ENCODE measurements around the gene CTIF. TPM values are rescaled to one million over a fixed set of nuclear protein-coding genes. Genes with fewer than 3 reads are reported as not detected.

Gene CTIF
- total RNA-seq, 3 donors from 2014 or later = 4.3 to 5.3 (median 4.6) TPM

GRCh38 chr18:48688961-48689360 is 150.1 kb downstream of the CTIF start:
- Mint-ChIP-seq H3K36me3 (ENCODE audit: insufficient read depth) (no peaks in the 10 kb centered on the region), H3K4me3 (no peak overlapping the region), H3K27me3 (ENCODE audit: low read depth) (peaks cover 3% of the 10 kb centered on the region), H3K9me3 (no peaks in the 10 kb centered on the region), H3K4me1 (ENCODE audit: low read depth) (no peaks in the 10 kb centered on the region)
- no peak for DNase-seq
- no peak for ATAC-seq

- Mint-ChIP-seq H3K4me3 (no peak overlapping the region), H3K9me3 (no peaks in the 10 kb centered on the region), H3K36me3 (ENCODE audit: insufficient read depth) (no peaks in the 10 kb centered on the region), H3K4me1 (ENCODE audit: low read depth) (no peaks in the 10 kb centered on the region), H3K27me3 (ENCODE audit: low read depth) (peaks cover 3% of the 10 kb centered on the region)
- DNase-seq (no peak), ATAC-seq (no peak)
Measured at GRCh38 chr18:48689548-48689947, 150.7 kb downstream of the CTIF start.

- Mint-ChIP-seq H3K4me3 (no peak overlapping the region), H3K27me3 (ENCODE audit: low read depth) (peaks cover 3% of the 10 kb centered on the region), H3K9me3 (no peaks in the 10 kb centered on the region), H3K4me1 (ENCODE audit: low read depth) (no peaks in the 10 kb centered on the region), H3K36me3 (ENCODE audit: insufficient read depth) (no peaks in the 10 kb centered on the region)
- ATAC-seq (no peak), DNase-seq (no peak)
Measured at GRCh38 chr18:48690494-48690893, 151.7 kb downstream of the CTIF start.

- Mint-ChIP-seq H3K9me3 (no peaks in the 10 kb centered on the region), H3K27me3 (ENCODE audit: low read depth) (no peaks in the 10 kb centered on the region), H3K4me1 (ENCODE audit: low read depth) (no peaks in the 10 kb centered on the region), H3K4me3 (no peak overlapping the region), H3K36me3 (ENCODE audit: insufficient read depth) (no peaks in the 10 kb centered on the region)
- ATAC-seq (no peak), DNase-seq (no peak)
Measured at GRCh38 chr18:48693006-48693405, 154.2 kb downstream of the CTIF start.

- H3K36me3 Mint-ChIP-seq (ENCODE audit: insufficient read depth) = no peaks in the 10 kb centered on the region
- ATAC-seq = no peak
- no peak for DNase-seq
- H3K4me3 Mint-ChIP-seq = no peak overlapping the region
- H3K4me1 Mint-ChIP-seq (ENCODE audit: low read depth) = no peaks in the 10 kb centered on the region
- H3K9me3 Mint-ChIP-seq = no peaks in the 10 kb centered on the region
- H3K27me3 Mint-ChIP-seq (ENCODE audit: low read depth) = no peaks in the 10 kb centered on the region
Measured at GRCh38 chr18:48693625-48694262, 154.9 kb downstream of the CTIF start.

- H3K4me3 Mint-ChIP-seq = no peak overlapping the region
- no peaks in the 10 kb centered on the region for H3K36me3 Mint-ChIP-seq (ENCODE audit: insufficient read depth)
- no peak for DNase-seq
Measured at GRCh38 chr18:48694295-48694694, 155.5 kb downstream of the CTIF start.

GRCh38 chr18:48695671-48696070 is 156.8 kb downstream of the CTIF start:
- ATAC-seq (no peak), DNase-seq (no peak)
- Mint-ChIP-seq H3K4me1 (ENCODE audit: low read depth) (no peaks in the 10 kb centered on the region), H3K9me3 (no peaks in the 10 kb centered on the region), H3K27me3 (ENCODE audit: low read depth) (no peaks in the 10 kb centered on the region), H3K4me3 (no peak overlapping the region), H3K36me3 (ENCODE audit: insufficient read depth) (no peaks in the 10 kb centered on the region)

More at GRCh38 chr18:48694295-48694694, 155.5 kb downstream of the CTIF start:
- Mint-ChIP-seq H3K27me3 (ENCODE audit: low read depth) (no peaks in the 10 kb centered on the region), H3K9me3 (no peaks in the 10 kb centered on the region), H3K4me1 (ENCODE audit: low read depth) (no peaks in the 10 kb centered on the region)
- ATAC-seq = no peak

- H3K4me3 Mint-ChIP-seq = no peak overlapping the region
- no peak for DNase-seq
- no peaks in the 10 kb centered on the region for H3K36me3 Mint-ChIP-seq (ENCODE audit: insufficient read depth)
- no peaks in the 10 kb centered on the region for H3K27me3 Mint-ChIP-seq (ENCODE audit: low read depth)
- no peak for ATAC-seq
- H3K9me3 Mint-ChIP-seq = no peaks in the 10 kb centered on the region
- no peaks in the 10 kb centered on the region for H3K4me1 Mint-ChIP-seq (ENCODE audit: low read depth)
Measured at GRCh38 chr18:48696218-48696617, 157.4 kb downstream of the CTIF start.

- Mint-ChIP-seq H3K27me3 (ENCODE audit: low read depth) (no peaks in the 10 kb centered on the region), H3K4me3 (no peak overlapping the region), H3K9me3 (no peaks in the 10 kb centered on the region), H3K36me3 (ENCODE audit: insufficient read depth) (no peaks in the 10 kb centered on the region), H3K4me1 (ENCODE audit: low read depth) (no peaks in the 10 kb centered on the region)
- DNase-seq (no peak), ATAC-seq (no peak)
Measured at GRCh38 chr18:48697441-48697840, 158.6 kb downstream of the CTIF start.

GRCh38 chr18:48698707-48699106 is 159.9 kb downstream of the CTIF start:
- ATAC-seq (no peak), DNase-seq (no peak)
- Mint-ChIP-seq H3K4me3 (no peak overlapping the region), H3K27me3 (ENCODE audit: low read depth) (no peaks in the 10 kb centered on the region), H3K36me3 (ENCODE audit: insufficient read depth) (no peaks in the 10 kb centered on the region), H3K9me3 (no peaks in the 10 kb centered on the region), H3K4me1 (ENCODE audit: low read depth) (no peaks in the 10 kb centered on the region)

- Mint-ChIP-seq H3K36me3 (ENCODE audit: insufficient read depth) (no peaks in the 10 kb centered on the region), H3K9me3 (no peaks in the 10 kb centered on the region), H3K27me3 (ENCODE audit: low read depth) (no peaks in the 10 kb centered on the region), H3K4me1 (ENCODE audit: low read depth) (no peaks in the 10 kb centered on the region), H3K4me3 (no peak overlapping the region)
- DNase-seq = no peak
- no peak for ATAC-seq
Measured at GRCh38 chr18:48699761-48700160, 160.9 kb downstream of the CTIF start.

GRCh38 chr18:48700446-48700845 is 161.6 kb downstream of the CTIF start:
- Mint-ChIP-seq H3K4me3 (no peak overlapping the region), H3K27me3 (ENCODE audit: low read depth) (no peaks in the 10 kb centered on the region), H3K9me3 (no peaks in the 10 kb centered on the region), H3K4me1 (ENCODE audit: low read depth) (no peaks in the 10 kb centered on the region), H3K36me3 (ENCODE audit: insufficient read depth) (no peaks in the 10 kb centered on the region)
- ATAC-seq = no peak
- DNase-seq = no peak

GRCh38 chr18:48702346-48703027 is 163.7 kb downstream of the CTIF start:
- Mint-ChIP-seq H3K36me3 (ENCODE audit: insufficient read depth) (no peaks in the 10 kb centered on the region), H3K4me1 (ENCODE audit: low read depth) (no peaks in the 10 kb centered on the region), H3K4me3 (no peak overlapping the region), H3K9me3 (no peaks in the 10 kb centered on the region), H3K27me3 (ENCODE audit: low read depth) (no peaks in the 10 kb centered on the region)
- ATAC-seq (no peak), DNase-seq (no peak)

GRCh38 chr18:48703028-48703386 is 164.2 kb downstream of the CTIF start:
- no peaks in the 10 kb centered on the region for H3K4me1 Mint-ChIP-seq (ENCODE audit: low read depth)
- ATAC-seq = no peak
- DNase-seq = no peak
- no peak overlapping the region for H3K4me3 Mint-ChIP-seq
- no peaks in the 10 kb centered on the region for H3K36me3 Mint-ChIP-seq (ENCODE audit: insufficient read depth)
- H3K27me3 Mint-ChIP-seq (ENCODE audit: low read depth) = no peaks in the 10 kb centered on the region
- no peaks in the 10 kb centered on the region for H3K9me3 Mint-ChIP-seq

- no peaks in the 10 kb centered on the region for H3K27me3 Mint-ChIP-seq (ENCODE audit: low read depth)
- H3K4me3 Mint-ChIP-seq = no peak overlapping the region
- no peaks in the 10 kb centered on the region for H3K9me3 Mint-ChIP-seq
- DNase-seq (no peak), ATAC-seq (no peak)
- no peaks in the 10 kb centered on the region for H3K4me1 Mint-ChIP-seq (ENCODE audit: low read depth)
- no peaks in the 10 kb centered on the region for H3K36me3 Mint-ChIP-seq (ENCODE audit: insufficient read depth)
Measured at GRCh38 chr18:48703418-48703817, 164.6 kb downstream of the CTIF start.
